K562 (cell line): ENCODE results near the gene CNTN5. TPM values are rescaled to one million over a fixed set of nuclear protein-coding genes. Genes with fewer than 3 reads are reported as not detected.

ENCODE experiments used
- ATAC-seq: fragments of 200-7000 bp; cut with Tn5 transposase; 3 replicates; pipeline ENCODE4 v1.9.1; 2020; ENCODE audit warnings: moderate library complexity
- BruUV-seq: library from RNA; stranded (reverse); fragments of 400-500 nt; replicated peaks from 2 replicates; lab custom pipeline; 2021; lab: Mats Ljungman, UMichigan
- CTCF ChIA-PET: fragments of 300-600 bp; formaldehyde crosslinking; extraction: SDS; loops from one replicate; lab custom pipeline; 2021; ENCODE audit warnings: low intra/inter-chr PET ratio; lab: Yijun Ruan, JAX
- POLR2A ChIA-PET: fragments of 300-600, 350-650 bp; sonication (Branson Sonifier 250); formaldehyde crosslinking; extraction: SDS; loops from one replicate; lab custom pipeline; 2021; ENCODE audit warnings: antibody characterized with exemption, inconsistent platforms; lab: Yijun Ruan, JAX
- DNase-seq, 4 experiments: peaks; one replicate each; pipeline versions ENCODE4 v3.0.0 to v3.0.0-alpha.2; 2011 to 2018; ENCODE audit warnings: low spot score in 3 of 4, mixed read lengths in 3 of 4; ENCODE audit errors: extremely low read depth in 1 of 4
- FAIRE-seq: peaks from 2 replicates; lab custom pipeline; 2011; peaks lifted over from hg19 to GRCh38; lab: Jason Lieb, UNC
- H2AFZ ChIP-seq: 2 replicates; pipeline ENCODE4 v1.6.0; 2011; ENCODE audit warnings: low read depth, low read length, control low read depth, inconsistent platforms
- H3K27ac ChIP-seq: fragments of 200-600 bp; 3 replicates; pipeline ENCODE4 v1.8.0; 2011; ENCODE audit warnings: low read depth, mild to moderate bottlenecking, control low read depth, inconsistent platforms, low read length, moderate library complexity, mixed read lengths; ENCODE audit errors: extremely low read depth
- H3K27me3 ChIP-seq, 2 experiments: fragments of 300-600 bp in 1 of 2; 2 replicates in 1 of 2; 3 replicates in 1 of 2; pipeline versions ENCODE4 v1.6.0 to v1.8.0; 2011; ENCODE audit warnings: inconsistent platforms in 2 of 2, low read length in 2 of 2, mild to moderate bottlenecking in 1 of 2, mixed read lengths in 1 of 2, moderate library complexity in 1 of 2; ENCODE audit not compliant: control insufficient read depth in 2 of 2, insufficient read depth in 2 of 2
- H3K36me3 ChIP-seq: fragments of 300-600 bp; 3 replicates; pipeline ENCODE4 v1.8.0; 2011; ENCODE audit warnings: mild to moderate bottlenecking, low read length, inconsistent platforms; ENCODE audit not compliant: control insufficient read depth, insufficient read depth
- H3K4me1 ChIP-seq, 2 experiments: fragments of 200-600 bp in 1 of 2; replicated peaks in 1 of 2; 2 replicates in 1 of 2; 3 replicates in 1 of 2; pipeline versions ENCODE4 v1.5.1 to v1.8.0; 2011; ENCODE audit warnings: inconsistent platforms in 2 of 2, low read length in 2 of 2, mild to moderate bottlenecking in 1 of 2, mixed read lengths in 1 of 2, moderate library complexity in 1 of 2; ENCODE audit not compliant: control insufficient read depth in 2 of 2, insufficient read depth in 2 of 2
- H3K4me2 ChIP-seq: 2 replicates; pipeline ENCODE4 v1.6.1; 2011; ENCODE audit warnings: low read length, control low read depth, inconsistent platforms, mixed read lengths; ENCODE audit not compliant: insufficient read depth
- H3K4me3 ChIP-seq: fragments of 200-600 bp; sonication (generic), shearing (Covaris generic); 2 replicates; pipeline ENCODE4 v1.5.1; 2016; ENCODE audit warnings: control low read depth, inconsistent platforms
- H3K79me2 ChIP-seq: fragments of 200-600 bp; 3 replicates; pipeline ENCODE4 v1.8.0; 2011; ENCODE audit warnings: low read length, inconsistent platforms; ENCODE audit not compliant: control insufficient read depth, insufficient read depth
- H3K9ac ChIP-seq, 2 experiments: 2 replicates each; pipeline versions ENCODE4 v1.6.0 to v1.6.1; 2011; ENCODE audit warnings: low read depth in 2 of 2, low read length in 2 of 2, control low read depth in 1 of 2, inconsistent platforms in 1 of 2, mild to moderate bottlenecking in 1 of 2, mixed read lengths in 1 of 2; ENCODE audit not compliant: insufficient read depth in 1 of 2
- H3K9me1 ChIP-seq: one replicate; pipeline ENCODE4 v1.6.0; 2011; ENCODE audit warnings: inconsistent platforms, mild to moderate bottlenecking, low read length, moderate library complexity; ENCODE audit not compliant: control insufficient read depth, insufficient read depth
- H3K9me3 ChIP-seq: replicated peaks from 2 replicates; pipeline ENCODE4 v1.5.1; 2011; ENCODE audit warnings: low read depth, low read length, inconsistent platforms; ENCODE audit not compliant: control insufficient read depth, insufficient read depth
- H4K20me1 ChIP-seq: replicated peaks from 2 replicates; pipeline ENCODE4 v1.6.1; 2011; ENCODE audit warnings: low read length, inconsistent platforms, mixed read lengths; ENCODE audit not compliant: control insufficient read depth, insufficient read depth
- ARID1B ChIP-seq: fragments of 450-650 bp; IDR thresholded peaks from 2 replicates; pipeline ENCODE4 v1.6.1; 2016; ENCODE audit warnings: antibody characterized with exemption, mild to moderate bottlenecking, inconsistent platforms
- DEAF1 ChIP-seq: fragments of 450-650 bp; formaldehyde crosslinking; IDR thresholded peaks from 2 replicates; pipeline ENCODE4 v1.4.0; 2020; ENCODE audit warnings: mild to moderate bottlenecking, moderate library complexity
- FOS ChIP-seq: IDR thresholded peaks from 3 replicates; pipeline ENCODE4 v1.6.1; 2011; ENCODE audit not compliant: insufficient read length; ENCODE audit errors: extremely low read depth
- MYNN ChIP-seq, 2 experiments: sonication (generic); formaldehyde crosslinking in 1 of 2; IDR thresholded peaks; 2 replicates each; pipeline versions ENCODE4 v1.5.0 to v1.6.1; 2016 to 2020; ENCODE audit warnings: antibody characterized with exemption in 1 of 2, missing genetic modification reagents in 1 of 2
- NEUROD1 ChIP-seq: fragments of 150-350 bp; IDR thresholded peaks from 2 replicates; pipeline ENCODE4 v1.6.1; 2014; ENCODE audit warnings: borderline replicate concordance, low read length, low read depth; ENCODE audit not compliant: partially characterized antibody
- TRIM28 ChIP-seq: fragments of 450-650 bp; IDR thresholded peaks from 2 replicates; pipeline ENCODE4 v1.6.1; 2017
- ZHX1 ChIP-seq: fragments of 150-350 bp; conservative IDR thresholded peaks from 2 replicates; pipeline ENCODE4 v1.6.1; 2014; ENCODE audit warnings: low read length
- ZNF707 ChIP-seq: fragments of 250-450 bp; sonication (Bioruptor Pico); conservative IDR thresholded peaks from 2 replicates; pipeline ENCODE4 v1.8.0; 2022; ENCODE audit warnings: inconsistent platforms, mild to moderate bottlenecking, moderate library complexity
- in situ Hi-C: fragments of 300-500 bp; cut with MboI; formaldehyde crosslinking; loops from 4 replicates; pipeline ENCODE4 v1.15.0; 2018; ENCODE audit warnings: inconsistent platforms, mixed read lengths
- intact Hi-C: fragments of 100-400 bp; cut with micrococcal nuclease; formaldehyde crosslinking; loops from 2 replicates; pipeline ENCODE4 v1.14.2; 2022
- polyA plus RNA-seq, 8 experiments: library from polyadenylated mRNA; depleted of rRNA in 4 of 8; stranded (reverse) in 5 of 8; unstranded in 3 of 8; fragments of >200 nt; fragmentation: Nextera tagmentation in 2 of 8; fragmentation: Illumina TruSeq in 1 of 8; extraction: Ambion mirVana in 2 of 8; extraction: Trizol in 1 of 8; gene quantifications; 2 replicates each; pipeline versions ENCODE4 v1.2.1 to v1.2.3, GENCODE V29; 2011 to 2014; ENCODE audit warnings: inconsistent platforms in 1 of 8, missing spikeins in 1 of 8
- total RNA-seq, 7 experiments: library from RNA; depleted of rRNA in 6 of 7; stranded (reverse); fragments of >200 nt in 6 of 7; fragmentation: Illumina TruSeq in 2 of 7; extraction: Trizol in 2 of 7; gene quantifications; 2 replicates each; pipeline versions ENCODE4 v1.2.1 to v1.2.3, GENCODE V29; 2011 to 2021; ENCODE audit warnings: low replicate concordance in 1 of 7

CNTN5 gene
- total and polyA plus RNA-seq, 9 of the 15 experiments (the other 6 are each of a cell fraction or from before 2014, with no cell fraction given): 0.03 TPM; not detected in 8

GRCh38 chr11:100003985-100004384 lies 983.2 kb downstream of the CNTN5 start (continued):
- no peak for TF ChIP-seq ZHX1
- no peak for TF ChIP-seq MYNN (IDR thresholded peaks at IDR 0.05)
- TF ChIP-seq MYNN (CRISPR knock-in tag; IDR thresholded peaks at IDR 0.05): no peak
- TF ChIP-seq NEUROD1: no peak
- no peak for TF ChIP-seq ARID1B
- TF ChIP-seq DEAF1: no peak
- TF ChIP-seq FOS: no peak
- TF ChIP-seq TRIM28: no peak

GRCh38 chr11:100004541-100004940 lies 983.8 kb downstream of the CNTN5 start:
- no peaks in the 10 kb centered on the region for H3K27me3 ChIP-seq
- no peak overlapping the region for H3K4me3 ChIP-seq
- no peak overlapping the region for H3K27ac ChIP-seq
- H3K79me2 ChIP-seq: no peaks in the 10 kb centered on the region
- no peak overlapping the region for H2AFZ ChIP-seq
- no peak for ATAC-seq
- POLR2A ChIA-PET: no interaction called here
- H3K36me3 ChIP-seq: no peaks in the 10 kb centered on the region
- FAIRE-seq: no peak
- H3K4me2 ChIP-seq: no peak overlapping the region
- no peak for TF ChIP-seq ZNF707 (CRISPR knock-in tag)
- TF ChIP-seq, all 486 proteins: peak for 0
- intact Hi-C loops (no loop called here), in situ Hi-C loops (no loop called here)
- H3K4me1 ChIP-seq: no peaks in the 10 kb centered on the region
- H3K9me3 ChIP-seq: no peaks in the 10 kb centered on the region
- CTCF ChIA-PET: no interaction called here
- no peaks in the 10 kb centered on the region for H4K20me1 ChIP-seq
- H3K9ac ChIP-seq: no peak overlapping the region
- no peak for DNase-seq
- no peaks in the 10 kb centered on the region for H3K9me1 ChIP-seq
- BruUV-seq: no TSS peak
